ENCODE data around the gene NEK4.

Gene NEK4

DNA sequence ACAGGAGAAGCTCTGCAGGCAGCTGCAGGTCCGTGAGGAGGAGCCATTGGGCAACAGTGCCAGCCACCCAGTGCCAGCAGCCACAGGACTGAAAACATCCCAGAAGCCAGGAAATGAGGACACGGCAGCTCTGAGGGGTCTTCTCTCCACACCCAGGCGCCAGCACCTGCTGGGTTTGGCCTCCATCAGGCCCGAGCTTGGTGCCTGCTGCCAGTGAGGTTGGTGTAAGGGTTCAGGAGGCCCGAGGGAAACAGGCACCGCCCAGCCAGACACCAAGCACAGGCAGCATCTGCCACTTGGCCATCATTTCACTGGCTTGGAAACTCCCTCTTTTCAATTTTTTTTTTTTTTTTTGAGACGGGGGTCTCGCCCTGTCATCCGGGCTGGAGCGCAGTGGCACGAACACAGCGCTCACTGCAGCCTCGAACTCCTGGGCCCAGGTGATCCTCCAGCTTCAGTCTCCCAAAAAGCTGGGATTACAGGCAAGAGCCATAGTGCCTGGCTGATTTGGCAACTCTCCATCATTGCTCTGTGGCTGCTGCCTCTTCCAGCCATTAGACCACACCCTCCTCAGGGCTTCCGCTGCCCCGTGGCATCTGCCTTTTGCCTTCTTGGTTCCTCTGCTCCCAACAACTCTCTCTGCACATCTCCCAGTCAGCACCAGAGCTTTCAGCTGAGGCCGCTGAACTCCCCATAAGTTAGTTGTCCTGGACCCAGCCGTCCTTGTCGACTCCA is 22.4 kb upstream of the NEK4 start:
- no peak for DNase-seq (ENCODE audit: low read depth)

DNA sequence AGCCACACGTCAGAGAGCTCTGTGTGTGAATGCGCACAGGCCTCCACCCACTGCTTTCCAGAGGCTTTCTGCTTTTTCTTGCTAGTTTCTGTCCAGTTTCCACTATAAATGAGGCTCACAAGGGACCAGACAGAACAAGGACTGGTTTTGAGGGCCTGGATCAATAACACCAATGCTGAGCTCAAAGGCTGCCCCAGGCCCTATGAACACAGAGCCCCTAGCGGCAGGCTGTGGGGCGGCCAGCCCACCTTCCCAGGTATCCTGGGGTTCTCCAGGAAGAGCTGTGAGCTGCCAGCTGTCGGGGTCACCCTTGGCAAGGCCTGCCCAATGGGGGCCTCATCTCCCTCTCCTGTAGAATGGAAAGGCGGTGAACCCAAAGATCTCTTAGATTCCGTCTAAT is 21.7 kb upstream of the NEK4 start:
- no peak for DNase-seq (ENCODE audit: low read depth)

DNA sequence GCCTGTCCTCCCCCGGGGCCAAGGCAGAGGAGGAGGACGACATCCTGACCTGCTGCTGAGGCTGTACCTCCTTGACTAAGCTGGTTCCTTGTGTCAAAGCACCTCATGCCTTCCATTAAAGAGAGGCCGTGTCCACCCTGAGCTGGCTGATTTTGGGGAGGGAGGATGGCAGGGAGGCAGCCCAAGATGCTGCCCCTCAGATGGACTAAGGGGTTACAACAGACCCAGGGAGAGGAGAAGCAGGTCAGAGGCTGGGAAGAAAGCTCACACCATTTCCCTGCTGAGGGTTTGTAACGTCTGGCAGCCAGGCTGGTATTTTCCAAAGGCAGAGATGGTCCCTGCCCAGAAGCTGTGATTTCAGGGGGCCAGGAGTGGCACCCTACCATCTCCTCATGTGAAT is 21.2 kb upstream of the NEK4 start:
- no peak for DNase-seq (ENCODE audit: low read depth)

DNA sequence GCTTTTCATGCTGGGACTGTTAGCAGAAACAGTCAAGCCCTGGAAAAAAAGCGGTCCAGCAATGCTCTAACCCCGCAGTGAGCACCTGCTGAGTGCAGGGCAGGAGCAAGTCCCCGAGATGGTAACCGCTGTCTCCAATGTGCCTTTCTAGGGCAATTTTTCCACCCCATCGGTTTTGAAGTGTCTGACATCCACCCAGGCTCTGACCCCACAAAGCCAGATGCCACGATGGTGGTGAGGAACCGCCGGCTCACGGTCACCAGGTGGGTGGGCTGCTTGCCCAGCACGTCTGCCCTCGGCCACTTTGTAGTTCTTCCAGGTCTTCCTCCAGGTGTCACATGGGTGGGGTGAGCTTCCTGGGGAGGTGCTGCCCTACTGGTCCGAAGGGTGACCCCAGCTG is 20.6 kb upstream of the NEK4 start:
- DNase-seq (ENCODE audit: low read depth): no peak

DNA sequence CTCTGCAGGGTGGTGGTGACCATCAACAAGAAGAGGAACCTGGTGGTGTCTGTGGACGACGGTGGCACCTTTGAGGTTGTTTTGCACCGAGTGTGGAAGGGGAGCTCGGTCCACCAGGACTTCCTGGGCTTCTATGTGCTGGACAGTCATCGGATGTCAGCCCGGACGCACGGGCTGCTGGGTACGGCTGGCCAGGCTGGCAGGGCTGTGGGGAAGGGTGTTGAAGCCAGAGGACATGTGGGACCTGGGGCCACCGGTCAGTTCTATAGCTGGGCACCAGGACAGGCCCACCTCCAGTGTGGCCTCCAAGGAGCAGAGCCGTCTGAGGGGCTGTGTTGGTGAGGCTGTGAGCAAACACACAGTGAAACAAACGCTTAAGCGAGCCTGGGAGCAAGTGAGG is 20.0 kb upstream of the NEK4 start:
- DNase-seq (ENCODE audit: low read depth): no peak

DNA sequence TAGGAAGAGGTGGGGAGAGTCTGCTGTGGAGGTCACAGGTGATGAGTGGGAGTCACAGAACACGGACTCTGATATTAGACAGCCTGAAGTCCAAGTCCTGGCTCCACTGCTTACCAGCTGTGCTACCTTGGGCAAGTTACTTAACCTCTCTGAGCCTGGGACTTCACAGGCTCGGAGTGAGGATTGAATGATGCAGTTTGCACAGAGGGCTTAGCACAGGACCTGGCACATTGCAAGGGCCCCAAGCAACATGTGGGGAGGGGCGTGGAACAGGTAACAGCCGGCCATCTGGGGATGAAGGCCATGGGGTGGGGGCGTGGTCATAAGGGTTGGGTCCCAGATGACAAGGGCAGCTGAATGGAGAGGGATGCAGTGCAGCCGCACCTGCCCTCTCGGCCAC is 19.6 kb upstream of the NEK4 start:
- DNase-seq (ENCODE audit: low read depth): no peak

DNA sequence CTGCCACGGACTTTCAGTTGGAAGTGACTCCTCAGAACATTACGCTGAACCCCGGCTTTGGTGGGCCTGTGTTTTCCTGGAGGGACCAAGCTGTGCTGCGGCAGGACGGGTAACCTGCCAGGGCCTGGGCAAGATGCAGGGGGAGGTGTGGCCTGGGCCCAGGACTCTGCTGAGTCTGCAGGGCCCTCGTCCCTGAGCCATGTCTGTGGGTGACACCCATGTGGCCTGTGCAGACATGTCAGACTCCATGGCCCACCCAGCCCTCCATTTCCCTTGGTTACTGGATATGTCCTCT is 19.0 kb upstream of the NEK4 start:
- DNase-seq (ENCODE audit: low read depth): no peak

DNA sequence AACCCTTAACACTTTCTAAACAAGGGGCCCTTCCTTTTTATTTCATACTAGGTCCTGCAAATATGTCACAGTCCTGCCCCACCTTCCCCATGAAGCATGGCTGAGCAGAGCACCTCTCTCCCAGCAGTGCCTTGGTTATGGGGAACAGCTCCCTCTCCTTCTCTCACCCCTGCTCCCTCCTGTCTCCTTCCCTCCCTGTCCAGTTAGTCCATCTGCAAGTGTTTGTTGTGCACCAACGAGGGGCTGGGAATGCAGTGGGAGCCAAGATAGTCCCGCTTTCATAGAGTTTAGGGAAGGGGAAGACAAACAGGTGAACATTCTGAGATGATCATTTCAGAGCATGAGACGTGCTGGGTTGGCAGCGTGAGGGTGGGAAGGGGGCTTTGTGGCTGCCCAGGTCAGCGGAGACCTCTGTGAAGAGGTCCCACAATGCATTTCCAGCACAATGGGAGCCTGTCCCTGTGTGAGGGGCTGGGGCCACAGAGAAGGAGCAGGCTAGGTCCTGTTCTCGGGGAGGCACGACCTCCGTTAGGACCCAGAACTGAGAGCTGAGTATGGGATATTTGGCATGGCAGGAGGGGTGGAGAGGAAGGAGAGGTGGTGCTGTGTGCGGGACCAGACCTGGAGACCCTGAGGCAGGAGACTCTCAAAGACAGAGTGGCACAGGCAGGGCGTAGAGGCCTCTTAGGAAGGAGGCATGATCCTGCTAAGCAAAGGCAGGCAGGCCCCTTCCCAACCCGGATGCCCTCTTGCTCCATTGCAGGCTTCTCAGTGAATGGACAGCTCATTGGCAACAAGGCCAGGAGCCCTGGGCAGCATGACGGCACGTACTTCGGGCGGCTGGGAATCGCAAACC is 18.4 kb upstream of the NEK4 start:
- DNase-seq (ENCODE audit: low read depth): no peak

DNA sequence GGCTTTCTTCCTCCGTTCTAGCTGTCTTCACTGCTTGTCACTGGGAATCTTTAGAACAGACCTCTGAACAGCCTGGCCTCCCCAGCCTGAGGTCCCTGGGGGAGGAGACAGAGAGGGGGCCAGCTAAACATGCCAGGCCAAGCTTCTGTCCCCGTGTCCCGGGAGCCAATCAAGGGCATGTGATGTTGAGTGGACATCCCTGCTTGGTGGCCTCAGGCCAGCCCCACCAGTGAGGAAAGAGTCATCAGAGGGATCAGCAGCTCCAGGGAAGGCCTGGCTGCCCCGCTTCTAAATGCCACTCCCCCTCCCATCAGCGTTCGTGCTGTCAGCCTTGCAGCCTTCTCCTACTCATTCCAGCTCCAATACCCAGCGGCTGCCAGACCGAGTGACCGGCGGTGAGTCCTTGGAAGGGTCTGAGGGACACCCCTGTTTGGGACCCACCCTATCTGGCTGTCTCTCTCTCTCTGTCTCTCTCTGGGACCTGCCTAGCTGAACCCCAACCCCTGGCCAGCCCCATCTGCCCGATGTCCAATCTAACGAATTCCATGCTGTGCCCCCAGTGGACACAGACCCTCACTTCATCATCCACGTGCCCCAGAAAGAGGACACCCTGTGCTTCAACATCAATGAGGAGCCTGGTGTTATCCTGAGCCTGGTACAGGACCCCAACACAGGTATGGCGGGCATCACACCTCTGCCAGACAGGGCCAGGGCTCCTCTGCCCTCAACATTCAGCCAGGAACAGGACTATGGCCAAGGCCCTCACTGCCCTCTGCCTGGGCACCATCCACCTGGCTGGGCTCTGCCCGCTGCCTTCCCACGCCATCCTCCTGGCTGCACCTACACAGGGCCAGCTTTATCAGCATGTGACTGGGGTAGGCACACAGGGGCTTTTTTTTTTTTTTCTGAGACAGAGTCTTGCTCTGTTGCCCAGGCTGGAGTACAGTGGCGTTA is 17.2 kb upstream of the NEK4 start:
- DNase-seq (ENCODE audit: low read depth): no peak

DNA sequence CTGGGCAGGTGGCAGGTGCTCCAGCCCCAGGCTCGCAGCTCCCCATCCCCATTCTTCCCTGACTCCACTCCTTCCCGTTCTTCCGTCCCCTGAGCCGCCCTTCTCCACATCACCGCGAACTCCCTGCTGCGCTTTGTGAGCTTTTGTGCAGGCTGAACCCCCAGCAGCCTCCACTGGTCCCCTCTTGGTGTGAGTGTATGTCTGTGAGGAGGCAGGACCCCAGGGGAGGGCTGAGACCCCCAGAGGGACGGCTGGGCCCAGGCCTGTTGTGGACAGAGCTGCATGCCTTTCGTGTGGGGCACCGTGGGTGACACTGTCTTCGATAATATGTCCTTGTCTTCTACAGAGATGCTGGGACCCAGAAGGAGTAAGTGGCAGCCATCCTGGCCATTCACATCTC is 16.5 kb upstream of the NEK4 start:
- DNase-seq (ENCODE audit: low read depth): no peak

DNA sequence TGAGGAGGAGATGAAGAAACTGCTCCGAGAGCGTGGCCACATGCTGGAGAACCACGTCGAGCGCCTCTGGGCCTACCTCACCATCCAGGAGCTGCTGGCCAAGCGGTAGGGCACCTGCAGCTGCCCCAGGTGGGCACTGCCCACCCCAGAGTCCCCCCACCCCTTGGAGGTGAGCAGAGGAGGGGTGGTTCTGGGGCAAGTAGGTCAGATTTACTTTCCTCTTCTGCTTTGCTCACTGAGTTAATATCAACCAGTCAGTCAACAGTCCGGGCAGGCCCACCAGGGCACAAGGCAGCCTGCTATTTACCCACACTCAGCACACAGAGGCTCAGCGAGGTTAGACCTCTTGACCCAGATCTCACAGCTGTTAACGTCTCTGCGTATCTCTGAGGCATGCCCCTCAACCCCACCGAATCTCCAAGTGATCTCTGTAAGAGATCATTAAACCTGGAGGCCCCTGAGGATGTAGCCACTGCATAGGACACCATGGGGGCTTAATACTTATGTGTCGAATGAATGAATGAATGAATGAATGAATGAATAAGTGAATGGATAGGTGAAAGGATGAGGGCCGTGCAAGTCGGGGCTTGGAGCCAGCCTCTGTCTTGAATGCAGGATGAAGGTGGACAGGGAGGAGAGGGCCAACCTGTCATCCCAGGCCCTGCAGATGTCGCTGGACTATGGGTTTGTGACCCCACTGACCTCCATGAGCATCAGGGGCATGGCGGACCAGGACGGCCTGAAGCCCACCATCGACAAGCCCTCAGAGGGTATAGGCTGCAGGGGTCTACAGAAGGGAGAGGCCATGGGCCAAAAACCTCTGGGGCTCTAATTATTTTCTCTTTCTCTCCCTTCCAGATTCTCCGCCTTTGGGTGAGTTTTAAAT is 15.8 kb upstream of the NEK4 start:
- DNase-seq (ENCODE audit: low read depth): no peak

DNA sequence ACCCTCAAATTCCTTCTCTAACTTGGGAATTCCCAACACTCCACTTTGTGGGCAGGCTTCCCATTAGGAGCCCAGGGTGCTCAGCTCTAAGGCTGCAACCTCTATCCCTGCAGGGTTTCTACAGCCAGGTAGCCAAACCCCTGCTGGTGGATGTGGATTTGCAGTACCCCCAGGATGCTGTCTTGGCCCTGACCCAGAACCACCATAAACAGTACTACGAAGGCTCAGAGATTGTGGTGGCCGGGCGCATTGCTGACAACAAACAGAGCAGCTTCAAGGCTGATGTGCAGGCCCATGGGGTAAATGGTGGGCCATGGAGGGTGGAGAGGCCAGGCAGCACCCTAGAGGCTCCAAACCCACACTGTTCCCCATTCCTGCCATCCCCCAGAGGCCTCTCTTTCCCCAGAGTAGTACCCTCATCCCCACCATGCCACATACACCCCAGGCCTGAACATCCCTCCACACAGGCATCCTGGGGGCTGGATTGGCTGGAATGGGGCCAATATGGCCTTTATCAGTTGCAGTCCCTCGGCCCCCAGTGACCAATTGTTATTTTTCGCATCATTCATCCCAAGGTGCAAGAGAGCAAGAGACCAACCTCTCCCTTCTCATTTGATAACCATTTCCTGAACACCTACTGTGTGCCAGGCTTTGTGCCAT is 14.3 kb upstream of the NEK4 start:
- no peak for DNase-seq (ENCODE audit: low read depth)

DNA sequence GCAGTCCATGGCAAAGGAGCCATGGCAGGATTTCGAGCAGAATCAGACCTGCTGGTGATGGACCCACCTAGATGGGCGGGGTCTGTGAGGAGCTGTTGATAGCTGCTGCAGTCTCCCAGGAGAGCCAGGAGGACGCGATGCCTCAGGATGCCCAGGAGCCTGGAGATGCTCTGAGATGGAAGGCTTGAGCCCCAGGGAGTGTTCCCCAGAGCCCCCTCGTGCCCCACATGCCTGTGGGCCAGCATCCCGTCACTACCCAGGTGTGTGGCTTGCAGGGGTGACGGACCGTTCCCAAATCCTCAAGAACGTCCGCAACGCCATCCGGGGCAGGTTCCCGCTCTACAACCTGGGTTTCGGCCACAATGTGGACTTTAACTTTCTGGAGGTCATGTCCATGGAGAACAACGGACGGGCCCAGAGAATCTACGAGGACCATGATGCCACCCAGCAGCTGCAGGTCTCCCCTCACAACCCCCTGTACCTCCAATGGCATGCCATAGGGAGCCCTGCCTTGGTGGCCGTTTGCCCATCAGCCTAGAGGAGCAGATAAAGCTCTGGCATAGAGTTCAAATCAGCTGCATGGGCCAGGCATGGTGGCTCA is 13.4 kb upstream of the NEK4 start:
- DNase-seq (ENCODE audit: low read depth): no peak

DNA sequence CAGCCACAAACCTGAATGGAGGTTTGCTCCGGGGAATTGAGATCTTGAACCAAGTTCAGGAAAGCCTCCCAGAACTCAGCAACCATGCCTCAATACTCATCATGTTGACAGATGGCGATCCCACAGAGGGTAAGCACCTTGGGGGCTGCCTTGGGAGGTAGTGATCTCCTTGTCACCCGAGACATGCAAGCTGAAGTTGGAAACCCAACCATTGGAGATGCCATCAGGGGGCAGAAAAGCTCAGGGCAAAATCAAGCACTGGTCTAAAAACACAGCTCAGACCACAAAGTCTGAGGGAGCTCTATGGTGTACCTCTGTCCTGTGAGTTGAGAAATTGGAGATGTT is 12.4 kb upstream of the NEK4 start:
- no peak for DNase-seq (ENCODE audit: low read depth)

DNA sequence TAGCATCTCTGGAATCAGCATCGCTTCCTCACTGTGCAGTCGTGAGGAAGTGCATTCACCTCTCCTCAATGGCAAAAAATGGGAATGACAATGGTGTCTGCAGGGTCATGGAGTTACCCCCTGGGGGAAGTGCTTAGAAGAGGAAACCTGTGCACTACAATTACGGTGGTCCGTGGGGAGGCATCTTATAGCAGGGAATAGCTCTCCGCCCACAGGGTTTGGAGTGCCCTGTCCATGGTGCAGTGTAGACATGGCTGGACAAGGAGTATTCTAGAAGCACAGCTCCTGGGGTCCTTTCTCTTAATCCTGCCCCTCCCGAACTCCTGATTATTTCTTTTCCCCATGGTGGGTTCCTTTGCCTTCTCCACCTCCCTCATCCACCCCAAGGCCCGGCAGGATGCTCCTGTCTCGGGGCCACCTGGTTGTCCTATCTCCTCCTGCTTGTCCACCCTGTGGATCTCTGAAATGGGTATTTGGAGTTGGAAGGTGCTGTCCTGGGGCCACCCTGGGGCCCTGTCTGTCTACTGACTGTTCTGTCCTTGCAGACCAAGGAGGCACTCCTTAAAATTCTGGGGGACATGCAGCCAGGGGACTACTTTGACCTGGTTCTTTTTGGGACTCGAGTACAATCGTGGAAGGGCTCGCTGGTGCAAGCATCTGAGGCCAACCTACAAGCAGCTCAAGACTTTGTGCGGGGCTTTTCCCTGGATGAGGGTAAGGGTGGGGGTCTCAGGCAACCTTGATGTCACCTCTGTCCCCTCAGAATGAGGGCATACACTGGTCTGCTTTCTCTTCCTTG is 11.9 kb upstream of the NEK4 start:
- DNase-seq (ENCODE audit: low read depth): no peak

DNA sequence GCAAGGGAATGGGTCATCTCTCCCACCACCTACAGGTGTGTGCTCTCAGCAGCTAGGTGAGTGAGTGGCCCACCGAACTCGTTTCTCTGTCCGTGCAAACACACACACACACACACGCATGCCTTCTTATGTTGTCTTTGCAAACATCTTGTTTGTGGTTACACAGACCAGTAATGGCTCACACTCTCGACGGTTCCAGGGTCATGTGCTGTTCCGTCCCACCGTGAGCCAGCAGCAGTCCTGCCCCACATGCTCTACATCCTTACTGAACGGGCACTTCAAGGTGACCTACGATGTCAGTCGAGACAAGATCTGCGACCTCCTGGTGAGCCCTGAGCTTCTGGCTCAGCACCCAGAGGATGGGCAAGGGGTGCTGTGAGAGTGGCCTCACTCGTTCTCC is 11.0 kb upstream of the NEK4 start:
- no peak for DNase-seq (ENCODE audit: low read depth)

DNA sequence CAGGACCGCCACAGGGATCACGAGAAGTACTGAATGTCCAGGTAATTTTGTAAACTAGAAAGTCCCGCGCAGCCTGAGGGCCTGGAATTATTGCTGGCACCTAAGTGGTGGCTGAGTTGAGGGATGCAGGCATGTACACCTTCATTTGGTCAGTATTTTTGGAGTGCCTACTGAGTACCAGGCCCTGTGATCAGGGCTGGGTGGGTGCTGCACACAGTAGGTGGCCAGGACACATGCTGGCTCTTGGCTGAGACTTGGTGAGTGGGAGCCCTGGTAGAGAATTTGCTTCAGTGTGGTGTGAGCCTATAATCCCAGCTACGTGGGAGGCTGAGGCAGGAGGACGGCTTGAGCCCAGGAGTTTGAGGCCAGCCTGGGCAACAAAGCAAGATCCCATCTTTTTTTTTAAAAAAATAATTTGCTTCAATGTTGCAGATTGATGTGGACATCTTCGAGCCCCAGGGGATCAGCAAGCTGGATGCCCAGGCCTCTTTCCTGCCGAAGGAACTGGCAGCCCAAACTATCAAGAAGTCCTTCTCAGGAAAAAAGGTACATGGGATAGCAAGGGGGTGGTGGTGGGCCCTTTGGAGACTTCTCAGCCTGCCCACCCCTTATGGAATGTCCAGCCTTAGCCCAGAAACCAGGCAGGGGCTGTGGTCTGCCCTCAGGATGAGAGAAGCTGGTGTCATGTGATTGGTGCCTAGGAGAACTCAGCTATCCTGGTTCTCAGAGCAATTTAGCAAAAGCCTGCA is 9.3 kb upstream of the NEK4 start:
- DNase-seq (ENCODE audit: low read depth): no peak

DNA sequence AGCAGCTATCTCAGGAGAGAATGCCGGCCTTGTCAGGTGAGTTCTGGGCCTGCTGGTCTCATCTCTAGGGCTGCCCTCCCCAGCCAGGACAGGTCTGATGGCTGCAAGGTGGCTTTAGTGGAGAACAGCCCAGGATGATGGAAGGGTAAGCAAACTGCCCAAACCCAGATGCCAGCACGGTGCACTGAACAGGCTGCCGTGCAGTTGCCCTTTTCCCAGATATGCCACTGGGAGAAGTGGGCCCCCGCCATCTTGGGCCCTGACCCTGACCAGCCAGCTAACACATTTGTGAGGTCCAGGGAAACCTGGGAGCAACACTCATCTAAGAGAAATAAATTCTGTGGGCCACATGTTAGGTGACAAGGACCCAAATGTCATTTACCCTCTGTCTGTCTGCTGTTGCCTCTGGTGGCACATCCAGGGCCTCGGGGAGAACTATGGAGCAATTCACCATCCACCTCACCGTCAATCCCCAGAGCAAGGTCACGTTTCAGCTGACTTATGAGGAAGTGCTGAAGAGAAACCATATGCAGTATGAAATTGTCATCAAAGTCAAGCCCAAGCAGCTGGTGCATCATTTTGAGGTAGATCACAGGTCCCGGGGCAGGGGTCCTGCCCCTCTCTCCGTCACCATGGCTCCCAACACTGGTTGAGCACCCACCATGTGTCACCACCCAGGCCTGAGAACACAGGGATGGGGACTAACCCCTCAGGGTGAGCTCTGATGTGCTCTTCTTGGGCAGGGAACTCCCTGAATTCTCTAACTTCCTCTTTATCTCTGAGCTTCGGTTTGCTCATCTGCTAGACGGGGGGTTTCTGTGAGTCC is 8.5 kb upstream of the NEK4 start:
- no peak for DNase-seq (ENCODE audit: low read depth)
